ENCODE results near the gene TNS2.

DNA sequence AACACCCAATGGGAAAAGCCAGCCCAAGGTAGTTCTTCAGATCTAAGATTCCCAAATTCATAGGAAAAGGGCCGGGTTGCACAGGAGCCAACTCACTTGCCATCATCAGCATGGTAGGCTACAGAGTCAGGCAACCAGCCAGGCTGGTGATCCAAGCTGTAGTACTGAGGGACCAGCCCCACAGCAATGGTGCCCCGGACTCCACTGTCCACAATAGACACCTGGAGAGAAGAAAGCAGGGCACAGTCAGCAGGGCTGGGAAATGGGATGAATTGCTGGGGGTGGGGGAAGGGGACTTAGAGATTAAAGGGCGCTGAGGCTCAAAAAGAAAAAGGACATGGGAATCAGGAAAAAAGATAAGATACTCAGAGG is 25.1 kb downstream of the TNS2 start:
- TF ChIP-seq, protein P1, sequence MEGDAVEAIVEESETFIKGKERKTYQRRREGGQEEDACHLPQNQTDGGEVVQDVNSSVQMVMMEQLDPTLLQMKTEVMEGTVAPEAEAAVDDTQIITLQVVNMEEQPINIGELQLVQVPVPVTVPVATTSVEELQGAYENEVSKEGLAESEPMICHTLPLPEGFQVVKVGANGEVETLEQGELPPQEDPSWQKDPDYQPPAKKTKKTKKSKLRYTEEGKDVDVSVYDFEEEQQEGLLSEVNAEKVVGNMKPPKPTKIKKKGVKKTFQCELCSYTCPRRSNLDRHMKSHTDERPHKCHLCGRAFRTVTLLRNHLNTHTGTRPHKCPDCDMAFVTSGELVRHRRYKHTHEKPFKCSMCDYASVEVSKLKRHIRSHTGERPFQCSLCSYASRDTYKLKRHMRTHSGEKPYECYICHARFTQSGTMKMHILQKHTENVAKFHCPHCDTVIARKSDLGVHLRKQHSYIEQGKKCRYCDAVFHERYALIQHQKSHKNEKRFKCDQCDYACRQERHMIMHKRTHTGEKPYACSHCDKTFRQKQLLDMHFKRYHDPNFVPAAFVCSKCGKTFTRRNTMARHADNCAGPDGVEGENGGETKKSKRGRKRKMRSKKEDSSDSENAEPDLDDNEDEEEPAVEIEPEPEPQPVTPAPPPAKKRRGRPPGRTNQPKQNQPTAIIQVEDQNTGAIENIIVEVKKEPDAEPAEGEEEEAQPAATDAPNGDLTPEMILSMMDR (IDR thresholded peaks at IDR 0.05): no peak
- no peak for TF ChIP-seq POLR2A (IDR thresholded peaks at IDR 0.05)

Measured in prostate gland (tissue), 2 donors.